Neuronal stem cell (in vitro differentiated cells): ENCODE data around the gene CHID1. TPM values are rescaled to one million over a fixed set of nuclear protein-coding genes. Genes with fewer than 3 reads are reported as not detected.

ENCODE experiments used
- DNase-seq: peaks from one replicate; pipeline ENCODE4 v3.0.0-alpha.2; 2013; ENCODE audit warnings: low spot score
- H2AFZ ChIP-seq: one replicate; pipeline ENCODE4 v1.6.1; 2013; ENCODE audit warnings: mild to moderate bottlenecking, low read length, inconsistent platforms
- H2AK5ac ChIP-seq: 2 replicates; pipeline ENCODE4 v1.6.1; 2013; ENCODE audit warnings: low read depth, mild to moderate bottlenecking, inconsistent platforms, low read length, moderate library complexity, mixed read lengths
- H2BK120ac ChIP-seq: 2 replicates; pipeline ENCODE4 v1.6.1; 2013; ENCODE audit warnings: low read depth, mild to moderate bottlenecking, inconsistent platforms, low read length, moderate library complexity, mixed read lengths
- H2BK12ac ChIP-seq: one replicate; pipeline ENCODE4 v1.6.1; 2013; ENCODE audit warnings: low read length, inconsistent platforms
- H2BK15ac ChIP-seq: 2 replicates; pipeline ENCODE4 v1.6.1; 2013; ENCODE audit warnings: mild to moderate bottlenecking, low read length, inconsistent platforms, mixed read lengths
- H2BK5ac ChIP-seq: one replicate; pipeline ENCODE4 v1.6.1; 2013; ENCODE audit warnings: inconsistent platforms, mild to moderate bottlenecking, low read length, moderate library complexity
- H3K14ac ChIP-seq: one replicate; pipeline ENCODE4 v1.6.1; 2013; ENCODE audit warnings: low read length, inconsistent platforms
- H3K18ac ChIP-seq: 2 replicates; pipeline ENCODE4 v1.6.1; 2013; ENCODE audit warnings: low read length, inconsistent platforms
- H3K23ac ChIP-seq: 2 replicates; pipeline ENCODE4 v1.6.1; 2013; ENCODE audit warnings: low read depth, mild to moderate bottlenecking, mixed read lengths, low read length, inconsistent platforms; ENCODE audit not compliant: poor library complexity
- H3K27ac ChIP-seq: replicated peaks from 3 replicates; pipeline ENCODE4 v1.5.1; 2013; ENCODE audit warnings: low read length, inconsistent platforms
- H3K27me3 ChIP-seq, 3 experiments: 2 replicates each; pipeline ENCODE4 v1.6.1; 2013; ENCODE audit warnings: low read length in 3 of 3, mild to moderate bottlenecking in 2 of 3, inconsistent platforms in 1 of 3, low read depth in 1 of 3, mixed read lengths in 1 of 3, moderate library complexity in 1 of 3; ENCODE audit not compliant: control insufficient read depth in 3 of 3, insufficient read depth in 3 of 3
- H3K36me3 ChIP-seq, 2 donors: replicated peaks in 1 of 2; 2 replicates each; pipeline ENCODE4 v1.6.1; 2013; ENCODE audit warnings: low read length in 2 of 2; ENCODE audit not compliant: control insufficient read depth in 2 of 2, insufficient read depth in 2 of 2
- H3K4ac ChIP-seq: 2 replicates; pipeline ENCODE4 v1.6.1; 2013; ENCODE audit warnings: inconsistent platforms, mild to moderate bottlenecking, low read length, moderate library complexity
- H3K4me1 ChIP-seq, 2 donors: 1 replicate in 1 of 2; 2 replicates in 1 of 2; pipeline ENCODE4 v1.6.1; 2013; ENCODE audit warnings: low read length in 2 of 2, low read depth in 1 of 2; ENCODE audit not compliant: control insufficient read depth in 2 of 2, insufficient read depth in 1 of 2
- H3K4me2 ChIP-seq: one replicate; pipeline ENCODE4 v1.6.1; 2013; ENCODE audit warnings: mild to moderate bottlenecking, low read length, inconsistent platforms; ENCODE audit not compliant: insufficient read depth, poor library complexity, severe bottlenecking
- H3K4me3 ChIP-seq, 2 donors: 2 replicates each; pipeline ENCODE4 v1.5.1; 2013; ENCODE audit warnings: low read length in 2 of 2, mild to moderate bottlenecking in 2 of 2, inconsistent platforms in 1 of 2, moderate library complexity in 1 of 2
- H3K79me1 ChIP-seq: one replicate; pipeline ENCODE4 v1.6.1; 2013; ENCODE audit warnings: low read depth, mild to moderate bottlenecking, inconsistent platforms, low read length, moderate library complexity
- H3K9ac ChIP-seq: one replicate; pipeline ENCODE4 v1.6.1; 2013; ENCODE audit warnings: mild to moderate bottlenecking, low read depth, low read length, inconsistent platforms; ENCODE audit not compliant: poor library complexity
- H3K9me3 ChIP-seq, 2 donors: replicated peaks in 1 of 2; 2 replicates each; pipeline versions ENCODE3 to v1.6.1; 2013; ENCODE audit warnings: low read length in 2 of 2, mild to moderate bottlenecking in 2 of 2, inconsistent platforms in 1 of 2, low read depth in 1 of 2, mixed read lengths in 1 of 2, moderate library complexity in 1 of 2; ENCODE audit not compliant: control insufficient read depth in 2 of 2, insufficient read depth in 1 of 2
- H4K8ac ChIP-seq: one replicate; pipeline ENCODE4 v1.6.1; 2013; ENCODE audit warnings: low read depth, mild to moderate bottlenecking, inconsistent platforms, low read length, moderate library complexity
- H4K91ac ChIP-seq: one replicate; pipeline ENCODE4 v1.6.1; 2013; ENCODE audit warnings: low read length, low read depth, mild to moderate bottlenecking, inconsistent platforms; ENCODE audit not compliant: poor library complexity
- WGBS, 2 donors: extraction: QIAGEN DNeasy Blood & Tissue Kit; methylation state at CpG; one replicate each; pipeline ENCODE4 v1.1.7; 2013; ENCODE audit warnings: missing lambda C conversion rate in 2 of 2, mixed read lengths in 1 of 2; ENCODE audit not compliant: insufficient read length in 2 of 2, insufficient replicate concordance in 1 of 2; ENCODE audit errors: extremely low coverage in 2 of 2; 5-methylcytosine and 5-hydroxymethylcytosine counted together
- small RNA-seq: library from polyadenylated mRNA; stranded (forward); fragments of <200 nt; extraction: miRNeasy Mini kit (QIAGEN cat#:217004); gene quantifications from one replicate; pipeline ENCODE3, GENCODE V24; 2013; ENCODE audit not compliant: insufficient read depth

CHID1 gene

DNA sequence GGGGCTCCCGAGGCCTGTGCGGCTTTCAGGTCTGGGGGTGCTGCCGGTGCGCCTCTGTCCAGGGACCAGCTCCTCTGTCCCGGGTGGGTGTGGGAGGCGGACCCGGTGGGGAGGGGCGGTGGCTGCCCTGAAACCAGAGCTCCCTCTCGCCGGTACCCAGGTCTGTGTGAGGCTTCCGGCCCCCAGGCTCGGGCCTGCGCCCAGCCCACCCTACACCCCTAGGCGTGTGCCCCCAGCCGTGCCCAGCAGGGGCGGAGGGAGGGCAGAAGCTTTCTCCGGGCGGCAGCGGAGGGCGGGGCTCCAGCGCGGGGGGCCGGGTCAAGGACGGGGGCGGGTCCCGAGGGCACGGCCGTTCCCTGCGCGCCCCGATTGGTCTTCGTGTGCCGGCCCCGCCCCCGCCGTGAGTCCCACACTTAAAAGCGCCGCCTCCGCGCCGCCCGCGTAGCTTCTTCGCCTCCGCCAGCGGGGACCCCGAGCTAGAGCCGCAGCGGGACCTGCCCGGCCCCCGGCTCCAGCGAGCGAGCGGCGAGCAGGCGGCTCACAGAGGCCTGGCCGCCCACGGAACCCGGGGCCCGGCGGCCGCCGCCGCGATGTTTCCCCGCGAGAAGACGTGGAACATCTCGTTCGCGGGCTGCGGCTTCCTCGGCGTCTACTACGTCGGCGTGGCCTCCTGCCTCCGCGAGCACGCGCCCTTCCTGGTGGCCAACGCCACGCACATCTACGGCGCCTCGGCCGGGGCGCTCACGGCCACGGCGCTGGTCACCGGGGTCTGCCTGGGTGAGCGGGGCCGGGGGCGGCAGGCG, 91.3 kb downstream of the CHID1 start:
- Histone ChIP-seq H3K4ac (peak overlapping the region; percentile 37), H4K8ac (no peak overlapping the region), H3K9ac (peak overlapping the region; percentile 95), H3K27ac (peak overlapping the region; percentile 67), H2BK5ac (peak overlapping the region; percentile 87), H3K27me3 (no peaks in the 10 kb centered on the region), H2BK15ac (peak overlapping the region; percentile 96), H3K36me3 (peaks cover 0 to 33% of the 10 kb centered on the region in 2 donors), H3K9me3 (peaks cover 0 to 2% of the 10 kb centered on the region in 2 donors), H3K18ac (peak overlapping the region; percentile 99), H2AFZ (peak overlapping the region; percentile 94), H4K91ac (no peak overlapping the region), H2AK5ac (peak overlapping the region; percentile 100), H3K4me3 (peak overlapping the region; percentile 92 to 99), H3K79me1 (peaks cover 5% of the 10 kb centered on the region), H3K23ac (peak overlapping the region; percentile 98), H2BK120ac (no peak overlapping the region), H3K14ac (peak overlapping the region; percentile 94), H3K4me2 (peak overlapping the region; percentile 83), H3K4me1 (peaks cover 12 to 15% of the 10 kb centered on the region in 2 donors), H2BK12ac (peak overlapping the region; percentile 60)
- no CpG with 5 or more reads among the region's 96 CpGs for WGBS, 2 donors
- peak; percentile 87 for DNase-seq

DNA sequence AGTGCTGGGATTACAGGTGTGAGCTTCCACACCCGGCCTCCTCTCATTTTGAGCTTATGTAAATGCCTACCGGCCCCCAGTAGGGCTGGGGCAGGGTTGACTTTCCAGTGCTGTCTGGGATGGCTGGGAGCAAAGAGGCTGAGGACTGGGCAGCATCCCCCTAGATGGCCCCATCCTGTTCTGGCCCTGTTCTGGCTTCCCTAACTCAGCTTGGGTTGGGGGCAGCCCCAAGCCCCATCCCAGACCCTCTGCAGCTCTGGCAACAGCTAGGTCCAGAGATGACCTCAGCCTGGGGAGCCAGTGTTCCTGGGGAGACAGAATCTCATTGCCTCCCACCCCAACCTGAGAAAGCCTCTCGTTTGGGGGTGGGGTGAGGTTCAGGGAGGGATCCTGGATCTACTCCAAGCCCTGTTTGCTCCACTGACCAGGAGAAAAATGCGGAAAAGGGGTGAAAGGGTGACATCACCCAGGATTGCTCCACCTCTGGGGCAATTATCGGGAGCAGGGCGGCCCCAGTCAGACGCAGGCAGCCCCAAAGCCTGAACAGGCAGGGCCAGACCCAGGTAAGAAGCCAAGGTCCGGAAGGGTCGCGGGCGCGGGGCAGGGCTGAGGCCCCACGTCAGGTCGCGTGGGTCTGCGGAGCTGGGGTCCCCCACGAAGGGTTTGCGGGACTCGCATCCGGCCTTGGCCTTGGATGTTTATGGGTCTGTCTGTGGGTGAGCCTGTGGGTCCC, 92.0 kb downstream of the CHID1 start, which contains the start of gene PNPLA2:
PNPLA2 (plus strand) TSS at position 519 of the 733 bp plus-strand sequence. CDS start 805 bp downstream, outside the sequence.
- H3K4me3 ChIP-seq, result peak within 1 kb of the TSS; percentile 92 to 99
- H2AFZ ChIP-seq, result peak within 1 kb of the TSS; percentile 94
- peak within 1 kb of the TSS; percentile 99 for H3K18ac ChIP-seq
- H3K9me3 ChIP-seq, result peaks cover 0 to 2% of the 10 kb centered on the region in 2 donors
- no peak within 1 kb of the TSS for H4K8ac ChIP-seq
- peaks cover 12 to 15% of the 10 kb centered on the region in 2 donors for H3K4me1 ChIP-seq
- peak within 1 kb of the TSS; percentile 67 for H3K27ac ChIP-seq
- peak within 1 kb of the TSS; percentile 98 for H3K23ac ChIP-seq
- peaks cover 7% of the 10 kb centered on the region for H3K79me1 ChIP-seq
- peak within 1 kb of the TSS; percentile 83 for H3K4me2 ChIP-seq
- peak within 1 kb of the TSS; percentile 94 for H3K14ac ChIP-seq
- H2BK12ac ChIP-seq, result peak within 1 kb of the TSS; percentile 60
- no peaks in the 10 kb centered on the region for H3K27me3 ChIP-seq
- WGBS, 2 donors, result no CpG with 5 or more reads among the region's 20 CpGs
- no peak within 1 kb of the TSS for H2BK120ac ChIP-seq
- peaks cover 4 to 30% of the 10 kb centered on the region in 2 donors for H3K36me3 ChIP-seq
- H2AK5ac ChIP-seq, result peak within 1 kb of the TSS; percentile 100
- H2BK15ac ChIP-seq, result peak within 1 kb of the TSS; percentile 96
- peak within 1 kb of the TSS; percentile 87 for H2BK5ac ChIP-seq
- peak within 1 kb of the TSS; percentile 37 for H3K4ac ChIP-seq
- DNase-seq, result no peak
- peak within 1 kb of the TSS; percentile 95 for H3K9ac ChIP-seq
- no peak within 1 kb of the TSS for H4K91ac ChIP-seq

Small RNA genes lying within 50 kb of the gene (small RNA-seq; reads per million reads assigned to genes)
- gene RNU6-1025P, result not detected
